ENCODE data around the gene PPM1M.
A peak's percentile ranks its signal among the peaks of the same experiment; 100 is the strongest.

The PPM1M gene

GRCh38 chr3:52216585-52217408, 28.8 kb upstream of the PPM1M start:
- DNase-seq = no peak

- DNase-seq = no peak
Observed at GRCh38 chr3:52217409-52217805, 28.2 kb upstream of the PPM1M start.

GRCh38 chr3:52218026-52218425, 27.5 kb upstream of the PPM1M start:
- DNase-seq = no peak

- no peak for DNase-seq
Observed at GRCh38 chr3:52218454-52218853, 27.1 kb upstream of the PPM1M start.

GRCh38 chr3:52218937-52219650, 26.5 kb upstream of the PPM1M start:
- DNase-seq = no peak

GRCh38 chr3:52220380-52221026, 25.1 kb upstream of the PPM1M start:
- peak; percentile 53 to 71 for DNase-seq

- DNase-seq = no peak
Observed at GRCh38 chr3:52221141-52221562, 24.4 kb upstream of the PPM1M start.

- DNase-seq = no peak
Observed at GRCh38 chr3:52221563-52222318, 23.8 kb upstream of the PPM1M start.

GRCh38 chr3:52222319-52223221, 23.0 kb upstream of the PPM1M start:
- no peak for DNase-seq

- DNase-seq = no peak
Observed at GRCh38 chr3:52223449-52224408, 21.8 kb upstream of the PPM1M start.

GRCh38 chr3:52225452-52226228, 19.9 kb upstream of the PPM1M start, which contains the start of gene TLR9:
TSS of gene TLR9 (minus strand) at chr3:52225645. CDS start at chr3:52225529, 116 bp downstream.
- DNase-seq = no peak

GRCh38 chr3:52226229-52226817, 19.2 kb upstream of the PPM1M start:
- no peak for DNase-seq

- no peak for DNase-seq
Observed at GRCh38 chr3:52227117-52227516, 18.4 kb upstream of the PPM1M start.

GRCh38 chr3:52227766-52228165, 17.8 kb upstream of the PPM1M start:
- no peak for DNase-seq

- DNase-seq = no peak
Observed at GRCh38 chr3:52228266-52228665, 17.3 kb upstream of the PPM1M start.

- DNase-seq = no peak
Observed at GRCh38 chr3:52228751-52229291, 16.7 kb upstream of the PPM1M start.

- no peak for DNase-seq
Observed at GRCh38 chr3:52229656-52230055, 15.9 kb upstream of the PPM1M start.

GRCh38 chr3:52230461-52230860, 15.1 kb upstream of the PPM1M start:
- DNase-seq = no peak

Data from hippocampal formation (tissue), 2 donors.